Measurements from ENCODE around the gene NUDCD3. TPM values are rescaled to one million over a fixed set of nuclear protein-coding genes. Genes with fewer than 3 reads are reported as not detected.

NUDCD3 gene
- 10 to 100 TPM; 29.7 to 66.7 (median 40.0) TPM for total RNA-seq

GRCh38 chr7:44490351-44491200, at the start of gene NUDCD3:
Gene NUDCD3, minus strand, starts transcription at chr7:44490658. Its CDS starts 58 bp downstream, at chr7:44490600.
- TF ChIP-seq, protein P1, sequence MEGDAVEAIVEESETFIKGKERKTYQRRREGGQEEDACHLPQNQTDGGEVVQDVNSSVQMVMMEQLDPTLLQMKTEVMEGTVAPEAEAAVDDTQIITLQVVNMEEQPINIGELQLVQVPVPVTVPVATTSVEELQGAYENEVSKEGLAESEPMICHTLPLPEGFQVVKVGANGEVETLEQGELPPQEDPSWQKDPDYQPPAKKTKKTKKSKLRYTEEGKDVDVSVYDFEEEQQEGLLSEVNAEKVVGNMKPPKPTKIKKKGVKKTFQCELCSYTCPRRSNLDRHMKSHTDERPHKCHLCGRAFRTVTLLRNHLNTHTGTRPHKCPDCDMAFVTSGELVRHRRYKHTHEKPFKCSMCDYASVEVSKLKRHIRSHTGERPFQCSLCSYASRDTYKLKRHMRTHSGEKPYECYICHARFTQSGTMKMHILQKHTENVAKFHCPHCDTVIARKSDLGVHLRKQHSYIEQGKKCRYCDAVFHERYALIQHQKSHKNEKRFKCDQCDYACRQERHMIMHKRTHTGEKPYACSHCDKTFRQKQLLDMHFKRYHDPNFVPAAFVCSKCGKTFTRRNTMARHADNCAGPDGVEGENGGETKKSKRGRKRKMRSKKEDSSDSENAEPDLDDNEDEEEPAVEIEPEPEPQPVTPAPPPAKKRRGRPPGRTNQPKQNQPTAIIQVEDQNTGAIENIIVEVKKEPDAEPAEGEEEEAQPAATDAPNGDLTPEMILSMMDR (IDR thresholded peaks at IDR 0.05; ENCODE audit: low read depth), result no peak

DNA sequence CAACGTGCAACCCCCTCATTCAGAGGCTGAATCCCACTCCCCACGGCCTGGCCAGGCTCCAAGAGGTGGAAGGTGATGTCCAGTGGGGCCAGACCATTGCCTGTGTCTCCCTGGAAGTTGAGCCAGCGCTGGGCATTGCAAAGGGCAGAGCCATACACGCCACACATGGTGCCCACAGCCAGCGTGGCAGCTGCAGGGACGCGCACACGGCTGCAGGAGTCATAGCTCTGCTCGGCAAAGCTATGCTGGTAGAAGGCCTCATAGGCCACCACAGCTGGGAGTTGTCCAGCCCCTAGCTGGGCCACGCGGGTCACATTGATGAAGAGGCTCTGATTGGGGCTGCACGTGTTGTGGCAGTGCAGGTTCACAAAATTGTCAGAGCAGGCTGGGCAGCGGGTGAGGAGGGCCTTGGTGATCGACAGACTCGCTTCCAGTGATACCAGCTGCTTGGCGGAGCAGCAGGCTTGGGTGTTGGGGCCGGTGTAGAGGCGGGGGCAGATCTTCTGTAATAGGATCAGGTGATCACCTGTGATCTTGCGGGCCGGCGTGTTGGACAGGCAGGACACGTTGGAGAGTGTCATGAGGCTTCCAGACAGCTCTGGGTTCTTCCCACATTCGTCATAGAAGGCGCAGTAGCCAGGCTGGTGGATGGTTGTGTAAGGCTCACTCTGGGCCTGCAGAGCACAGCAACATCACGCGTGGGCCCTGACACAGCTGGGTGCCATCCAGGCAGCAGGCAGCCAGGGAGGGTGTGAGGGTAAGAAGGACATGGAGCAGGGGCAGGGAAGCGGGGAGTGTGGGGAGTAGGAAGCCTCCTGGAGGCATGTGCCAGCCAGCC, 49.4 kb upstream of the NUDCD3 start:
- TF ChIP-seq, protein P1 (IDR thresholded peaks at IDR 0.05; ENCODE audit: low read depth), result no peak

- TF ChIP-seq, protein P1 (IDR thresholded peaks at IDR 0.05; ENCODE audit: low read depth), result no peak
These were observed 48.6 kb upstream of the NUDCD3 start for GRCh38 chr7:44538798-44539668.

DNA sequence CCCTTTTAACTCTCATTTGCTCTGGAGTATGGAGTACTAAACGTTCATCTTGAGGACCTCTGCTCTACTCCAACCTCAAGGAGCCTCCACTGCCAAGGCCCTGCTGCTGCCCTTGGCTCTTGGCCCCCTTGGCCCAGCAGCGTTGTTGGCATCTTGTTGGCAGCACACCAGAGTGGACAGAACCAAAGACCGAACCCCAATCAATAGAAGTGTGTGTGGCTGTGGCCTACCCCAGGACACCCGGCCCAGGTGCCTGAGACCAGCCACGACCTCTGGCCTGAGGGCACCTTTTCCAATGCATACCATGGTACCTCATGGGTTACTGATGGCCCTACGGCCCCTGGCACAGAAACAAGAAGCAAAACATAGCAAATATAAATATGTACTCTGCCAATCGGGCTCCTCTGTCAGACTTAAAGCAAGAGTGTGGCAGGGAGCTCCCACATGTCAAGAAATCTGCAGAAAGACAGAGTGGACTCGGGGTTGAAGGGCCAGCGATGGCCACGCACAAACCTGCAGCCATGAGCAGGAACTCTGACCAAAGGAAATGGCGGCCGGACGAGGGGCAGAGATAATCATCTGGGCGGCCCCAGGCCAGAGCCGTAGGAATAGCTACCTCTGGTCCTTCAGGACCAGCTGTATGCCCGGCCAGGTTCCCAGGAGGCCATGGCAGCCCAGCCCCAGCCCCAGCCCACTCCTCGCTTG, 47.8 kb upstream of the NUDCD3 start:
- TF ChIP-seq, protein P1 (IDR thresholded peaks at IDR 0.05; ENCODE audit: low read depth), result no peak

GRCh38 chr7:44537442-44537841, 47.0 kb upstream of the NUDCD3 start:
- TF ChIP-seq, protein P1 (IDR thresholded peaks at IDR 0.05; ENCODE audit: low read depth), result no peak

DNA sequence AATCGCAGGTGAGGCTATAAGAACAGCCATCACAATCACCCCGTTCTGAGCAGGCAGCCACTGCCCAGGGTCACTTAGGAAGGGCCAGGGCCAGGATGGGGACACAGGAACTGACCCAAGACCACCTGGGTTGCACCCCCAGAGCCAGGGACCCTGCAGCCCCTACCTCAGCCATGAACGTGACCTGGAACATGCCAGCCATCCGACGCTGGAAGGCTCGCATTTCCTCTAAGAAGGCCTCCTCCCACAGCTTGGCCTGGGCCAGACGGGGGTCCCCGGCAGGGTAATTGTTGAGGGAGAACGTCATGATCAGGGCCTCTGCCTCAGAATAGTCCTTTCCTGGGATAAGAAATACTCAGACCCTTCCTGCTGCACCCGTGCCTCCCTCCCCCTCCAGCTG, 45.6 kb upstream of the NUDCD3 start:
- TF ChIP-seq, protein P1 (IDR thresholded peaks at IDR 0.05; ENCODE audit: low read depth), result no peak
